GOT3 (cell line): ENCODE results near the gene MAP7.

ENCODE experiments used
- DNase-seq: peaks from one replicate; lab custom pipeline; 2025; ENCODE audit warnings: mixed read lengths; lab: John Stamatoyannopoulos, UW

The MAP7 gene

DNA sequence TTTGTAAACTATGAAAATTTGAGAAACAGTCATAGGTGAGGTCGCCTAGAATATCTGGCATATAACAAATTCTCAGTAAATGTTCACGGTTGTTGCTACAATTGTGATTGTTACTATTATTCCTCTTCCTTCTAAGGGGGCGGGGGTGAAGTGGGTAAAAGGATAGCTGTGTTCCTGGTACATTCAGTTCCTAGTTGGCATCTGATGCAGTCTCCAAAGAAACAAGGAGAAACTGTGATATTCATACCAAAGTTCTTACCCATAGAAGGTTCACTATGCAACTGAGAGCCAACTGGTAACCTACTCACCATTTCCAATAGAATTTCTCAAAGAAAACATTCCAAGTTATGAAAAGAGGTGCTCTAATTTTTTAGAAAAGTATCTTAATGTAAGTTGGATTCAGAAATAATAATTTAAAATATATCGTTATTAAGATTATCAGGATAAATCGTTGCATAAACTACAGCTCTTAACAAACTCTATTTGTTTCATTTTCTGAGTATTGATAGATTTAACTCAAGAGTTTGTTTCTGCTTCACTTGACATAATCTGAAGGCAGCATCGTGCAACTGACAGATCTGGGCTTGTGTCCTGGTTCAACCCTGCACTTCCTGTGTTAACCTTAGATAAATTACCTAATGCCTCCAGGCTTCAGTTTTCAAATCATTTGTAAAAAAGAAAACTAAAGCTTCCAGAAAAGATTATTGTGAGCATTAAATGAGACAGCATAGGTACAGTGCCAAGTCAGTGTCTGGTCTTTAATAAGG lies 13.3 kb upstream of the MAP7 start:
- DNase-seq, result no peak

DNA sequence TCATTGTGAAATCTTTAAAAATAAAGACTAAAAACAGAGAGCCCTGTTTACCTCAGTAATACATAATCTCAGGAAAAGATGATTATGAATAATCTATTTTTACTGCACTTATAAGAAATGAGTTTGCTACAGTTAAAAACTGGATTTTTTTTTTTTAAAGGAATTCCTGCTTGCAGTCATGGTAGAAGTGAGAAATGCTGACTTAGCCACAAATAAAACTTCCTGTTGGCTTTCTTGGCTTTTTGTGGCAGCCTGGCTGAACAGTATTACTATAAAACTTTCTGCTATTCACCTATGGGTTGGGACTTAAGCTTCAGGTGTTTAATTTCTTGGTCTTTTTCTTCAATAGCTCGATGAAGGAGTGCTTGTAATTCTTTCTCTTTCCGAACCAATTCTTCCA lies 12.0 kb upstream of the MAP7 start:
- DNase-seq, result no peak

DNA sequence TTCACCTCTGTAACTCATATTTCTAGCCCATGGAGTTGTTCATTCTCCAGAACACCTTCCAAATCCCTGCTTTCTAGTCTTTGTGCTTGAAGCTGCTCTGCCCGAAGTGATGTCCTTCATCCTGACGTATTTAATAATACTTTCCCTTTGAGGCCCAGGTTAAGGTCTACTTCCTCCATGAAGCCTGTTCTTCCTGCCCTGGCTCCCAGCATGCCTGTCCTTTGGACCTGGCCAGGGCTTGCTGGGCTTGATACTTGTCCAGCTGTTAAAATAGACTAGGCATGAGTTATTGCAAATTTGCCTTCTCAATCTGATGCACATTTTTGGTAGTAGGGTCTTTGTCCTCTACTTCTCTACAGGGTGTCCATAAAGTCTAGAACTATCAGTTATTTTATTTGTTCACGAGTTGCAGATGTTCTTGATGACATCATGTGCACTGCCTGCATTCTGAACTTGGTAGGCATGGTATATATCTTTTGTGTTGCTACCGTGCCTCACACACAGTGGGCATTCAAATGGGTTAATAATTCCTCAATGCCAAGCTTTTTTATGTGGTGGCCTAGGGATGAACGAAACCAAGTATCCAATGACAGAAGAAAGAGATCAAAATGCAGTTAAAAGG lies 3.1 kb upstream of the MAP7 start:
- DNase-seq, result no peak

DNA sequence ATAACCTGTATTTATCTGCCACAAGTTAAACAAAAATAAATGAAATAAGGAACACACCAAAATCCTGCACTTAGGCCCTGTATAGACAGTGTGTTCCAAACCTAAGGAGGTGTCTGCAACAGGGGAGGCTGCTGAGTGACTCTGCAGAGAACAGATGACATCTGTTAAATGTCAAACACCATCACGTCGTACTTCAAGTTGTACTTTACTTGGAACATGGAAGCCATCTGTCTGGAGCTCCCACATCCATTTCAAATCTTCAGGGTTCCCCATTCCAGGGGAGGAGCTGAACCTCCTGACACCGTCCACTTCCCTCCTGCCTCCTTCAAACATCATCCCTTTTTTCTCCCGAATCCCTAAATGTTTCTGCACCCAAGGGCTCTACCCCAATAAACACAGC lies 1.8 kb upstream of the MAP7 start:
- DNase-seq, result no peak

DNA sequence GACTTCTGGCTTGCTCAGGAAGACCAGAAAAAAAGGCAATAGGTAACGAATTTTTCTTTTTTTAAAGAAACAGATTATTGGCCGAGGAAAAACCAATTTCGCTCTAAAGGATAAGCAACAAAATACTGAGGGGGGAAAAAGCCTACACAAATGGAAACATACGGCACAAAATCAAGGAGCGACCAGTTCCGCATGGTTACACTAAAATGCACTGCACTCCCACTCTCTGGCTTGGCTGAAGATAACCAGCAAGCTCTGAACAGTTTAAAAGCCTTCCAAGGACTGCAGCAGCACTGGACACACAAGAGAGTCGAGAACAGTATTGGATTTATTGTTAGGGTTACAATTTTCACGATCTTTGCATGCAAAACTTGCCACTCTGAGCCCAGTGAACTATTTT lies 881 bp upstream of the MAP7 start:
- no peak for DNase-seq

DNA sequence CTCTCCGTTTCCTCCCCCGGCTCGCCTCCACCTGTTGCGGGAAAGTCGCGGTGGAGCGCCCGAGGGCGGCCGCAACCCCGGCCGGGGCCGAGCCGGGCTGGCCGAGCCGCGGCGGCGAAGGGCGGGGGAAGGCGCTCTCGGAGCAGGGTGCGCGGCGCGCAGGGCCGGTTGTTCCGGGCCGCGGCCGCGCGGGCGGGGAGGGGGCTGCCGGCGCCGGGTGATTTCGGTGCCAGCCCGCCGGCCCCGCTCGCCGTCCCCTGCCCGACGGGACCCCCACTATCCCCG lies 235 bp downstream of the MAP7 start:
- no peak for DNase-seq

DNA sequence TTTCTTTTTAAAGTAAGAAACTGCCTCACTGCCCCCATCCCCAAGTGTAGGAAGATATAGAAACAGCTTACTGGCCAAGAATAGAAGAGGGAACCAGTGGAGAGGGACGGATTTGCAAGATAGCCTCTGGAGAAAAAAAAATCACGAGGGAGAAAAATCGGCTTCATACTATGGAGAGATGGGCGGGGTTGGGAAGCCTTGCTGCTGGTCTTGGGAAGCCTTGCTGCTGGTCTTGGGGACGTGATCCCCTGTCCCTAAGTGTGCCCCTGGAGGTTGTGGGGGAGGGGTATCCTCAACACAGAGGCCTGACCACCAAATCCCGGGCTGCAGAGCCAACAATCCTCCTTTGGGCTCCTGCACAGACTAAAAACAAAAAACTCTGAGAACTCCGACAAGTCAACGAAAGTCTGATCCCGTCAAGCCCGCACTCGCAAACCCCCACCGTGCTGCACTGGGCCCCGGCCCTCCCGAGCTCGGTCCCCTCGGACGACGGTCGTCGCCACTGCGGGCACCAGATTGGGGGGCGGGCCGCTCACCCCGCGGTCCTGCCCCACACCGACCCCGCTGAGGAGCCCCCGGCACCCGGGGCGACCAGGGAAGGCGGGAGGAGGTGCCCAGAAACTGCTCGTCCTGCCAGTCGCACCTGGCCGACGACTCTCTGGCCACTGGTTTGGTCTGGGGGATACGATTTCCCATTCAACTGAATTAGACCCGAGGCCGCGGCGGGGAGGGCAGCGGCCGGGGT lies 750 bp downstream of the MAP7 start:
- no peak for DNase-seq

DNA sequence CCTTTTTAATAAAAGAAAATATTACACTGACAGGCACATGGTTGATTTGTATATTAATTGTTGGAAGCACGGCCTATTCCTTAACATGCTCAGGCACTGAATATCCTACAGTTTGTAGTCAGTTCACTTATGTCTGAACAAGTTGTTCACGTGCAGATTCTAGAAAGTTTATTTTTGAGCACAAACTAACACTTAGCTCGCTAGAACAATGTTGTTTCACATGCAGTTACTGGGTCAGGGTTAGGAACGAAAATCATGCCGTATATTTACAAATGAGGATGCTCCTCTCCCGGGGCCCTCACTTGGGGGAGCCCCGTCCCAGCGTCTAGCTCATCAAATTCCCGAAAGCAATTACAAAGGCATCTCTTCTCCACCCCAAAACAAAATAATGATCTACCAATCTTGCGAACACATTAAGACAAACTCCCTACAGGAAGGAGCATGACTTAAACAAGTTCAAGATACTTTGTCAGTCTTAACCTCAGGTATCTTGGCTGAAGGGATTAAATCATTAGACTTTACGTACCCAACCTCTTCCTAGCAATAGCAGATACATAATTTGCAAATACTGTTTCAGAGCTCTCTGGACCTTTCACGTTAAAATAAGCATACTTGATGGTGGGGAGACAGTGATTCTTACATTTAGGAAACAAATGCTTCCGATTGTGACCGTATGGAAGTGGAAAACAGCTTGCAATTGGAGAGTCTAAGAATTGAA lies 1.5 kb downstream of the MAP7 start:
- DNase-seq, result no peak

DNA sequence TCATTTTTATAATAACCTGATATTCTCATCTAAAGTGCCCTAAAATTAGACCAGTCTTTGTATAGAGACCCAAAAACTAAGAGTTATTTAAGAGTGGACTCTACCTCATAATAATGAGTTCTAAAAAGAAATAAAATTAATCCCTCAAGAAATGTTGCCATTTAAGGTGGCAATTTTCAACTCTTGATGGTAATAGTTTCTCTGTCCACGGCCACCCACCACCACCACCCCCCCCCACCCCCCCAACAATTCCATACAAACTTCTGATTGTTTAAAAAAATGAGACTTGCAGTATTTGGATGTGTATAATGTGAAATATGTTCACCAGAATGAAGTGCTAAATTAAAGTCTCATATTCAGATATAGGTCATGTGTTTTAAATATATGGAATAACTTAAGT lies 2.4 kb downstream of the MAP7 start:
- DNase-seq, result no peak

DNA sequence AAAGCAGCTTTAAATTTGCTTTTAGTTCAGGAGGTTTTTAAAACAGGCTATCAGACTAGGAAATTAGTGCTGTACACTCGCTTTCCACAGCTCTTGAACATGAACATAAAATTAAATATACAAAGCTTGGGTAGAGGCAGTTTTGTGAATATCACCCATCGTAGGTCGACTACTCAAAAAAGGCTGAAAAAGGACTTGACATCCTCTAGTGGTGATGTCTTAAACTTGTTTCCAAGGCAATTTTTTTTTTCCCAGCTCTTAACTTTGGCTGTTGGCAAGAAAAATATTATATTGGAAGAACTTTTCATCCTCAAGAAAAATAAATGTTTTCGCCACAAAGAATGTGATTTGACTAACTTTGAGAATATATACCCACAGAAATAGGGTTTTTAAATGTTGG lies 2.9 kb downstream of the MAP7 start:
- no peak for DNase-seq

DNA sequence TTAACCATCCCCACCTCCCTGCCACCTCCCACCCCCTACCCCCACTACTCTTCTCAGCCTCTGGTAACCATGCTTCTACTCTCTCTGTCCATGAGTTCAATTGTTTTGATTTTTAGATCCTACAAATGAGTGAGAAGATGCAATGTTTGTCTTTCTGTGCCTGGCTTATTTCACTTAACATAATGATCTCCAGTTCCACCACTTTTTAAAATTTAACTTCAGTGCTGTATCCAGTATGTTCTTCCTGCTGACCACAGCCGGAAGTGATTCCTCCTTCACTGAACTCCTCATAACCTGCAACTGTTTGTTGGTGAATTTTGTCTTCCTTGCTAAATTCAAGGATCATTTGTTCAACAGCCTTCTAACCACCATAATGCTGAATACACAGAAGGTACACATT lies 3.9 kb downstream of the MAP7 start:
- no peak for DNase-seq

DNA sequence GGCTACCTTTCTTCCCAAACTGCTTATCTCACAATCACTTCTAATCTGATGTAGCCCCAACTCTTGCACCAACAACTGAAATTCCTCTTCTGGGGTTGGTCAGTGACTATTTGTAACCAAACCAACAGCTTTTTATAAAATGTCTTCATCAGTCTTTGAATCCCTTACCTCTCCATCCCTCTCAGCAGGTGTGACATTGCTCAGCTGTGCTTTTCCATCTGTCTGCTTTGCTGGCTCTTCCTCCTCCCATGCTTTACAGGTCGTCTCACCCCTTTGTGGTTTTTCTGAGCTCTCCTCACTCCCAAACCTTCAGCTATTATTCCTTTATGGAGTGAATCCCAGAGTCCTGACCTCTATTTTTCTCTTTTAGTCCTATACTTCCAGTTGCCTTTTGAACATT lies 5.9 kb downstream of the MAP7 start:
- no peak for DNase-seq

DNA sequence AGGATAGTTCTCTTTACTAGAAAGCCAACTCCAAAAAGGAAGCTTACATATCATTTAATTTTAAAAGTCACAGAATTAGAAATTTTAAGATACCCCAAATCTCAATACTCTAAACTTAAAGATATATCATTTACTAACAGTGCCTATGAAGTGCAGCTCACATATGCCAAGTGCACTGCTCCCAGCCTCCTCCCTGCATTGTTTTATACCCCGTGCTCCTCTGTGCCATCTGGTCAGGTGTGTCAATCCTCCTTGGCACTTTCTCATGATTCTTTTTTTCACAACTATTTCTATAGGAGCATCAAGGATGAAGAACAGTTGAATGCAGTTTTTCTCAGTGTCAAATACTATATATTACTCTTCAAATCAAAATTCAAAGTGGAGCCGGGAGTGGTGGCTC lies 8.8 kb downstream of the MAP7 start:
- DNase-seq, result no peak

DNA sequence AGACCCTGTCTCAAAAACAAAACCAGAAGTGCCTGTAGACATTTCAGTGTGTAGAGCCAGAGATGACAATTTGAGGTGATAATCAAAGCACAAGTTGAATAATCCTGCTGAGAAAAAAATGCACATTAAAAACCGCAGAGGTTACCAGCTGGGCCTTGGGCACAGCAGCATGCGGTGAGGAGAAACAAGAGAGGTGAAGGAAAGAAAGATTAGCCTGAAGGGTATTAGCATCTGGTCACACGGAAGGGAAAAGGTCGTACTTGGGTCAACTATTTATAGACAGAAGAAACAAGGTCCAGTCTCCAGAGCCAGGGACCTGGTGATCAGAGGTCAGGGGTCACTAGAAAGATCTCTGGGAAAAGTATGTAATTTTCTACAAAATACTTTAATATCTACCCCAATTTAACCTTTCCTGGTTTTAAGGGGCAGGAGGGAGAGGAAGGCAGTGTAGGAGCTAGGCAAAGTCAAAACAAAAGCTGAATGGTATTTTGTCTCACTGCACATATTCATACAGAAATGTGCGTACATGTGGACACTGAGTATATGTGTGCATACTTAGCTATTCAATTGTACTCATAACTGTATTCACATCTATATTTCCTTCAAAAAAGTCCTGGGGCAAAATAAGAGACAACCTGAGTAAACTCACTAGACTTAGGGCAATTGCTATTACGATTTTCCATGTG lies 10.1 kb downstream of the MAP7 start:
- DNase-seq, result no peak

DNA sequence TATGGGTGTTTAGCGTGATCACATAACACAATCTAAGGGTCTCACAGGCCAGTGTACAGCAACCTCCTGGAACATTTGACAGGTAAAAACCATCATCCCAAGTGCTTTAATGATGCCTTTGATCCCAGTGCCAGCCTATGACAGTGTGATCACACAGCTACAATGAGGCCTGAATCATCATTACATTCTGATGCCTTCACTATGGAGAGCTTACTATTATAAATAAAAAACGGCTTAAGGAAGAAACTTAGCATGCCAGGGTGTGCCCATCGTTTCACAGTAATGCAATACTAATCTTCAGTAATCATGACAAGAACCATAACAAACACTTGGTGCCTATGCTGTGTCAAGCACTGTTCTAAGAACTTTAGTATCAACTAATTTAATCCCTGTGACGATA lies 11.4 kb downstream of the MAP7 start:
- DNase-seq, result no peak

DNA sequence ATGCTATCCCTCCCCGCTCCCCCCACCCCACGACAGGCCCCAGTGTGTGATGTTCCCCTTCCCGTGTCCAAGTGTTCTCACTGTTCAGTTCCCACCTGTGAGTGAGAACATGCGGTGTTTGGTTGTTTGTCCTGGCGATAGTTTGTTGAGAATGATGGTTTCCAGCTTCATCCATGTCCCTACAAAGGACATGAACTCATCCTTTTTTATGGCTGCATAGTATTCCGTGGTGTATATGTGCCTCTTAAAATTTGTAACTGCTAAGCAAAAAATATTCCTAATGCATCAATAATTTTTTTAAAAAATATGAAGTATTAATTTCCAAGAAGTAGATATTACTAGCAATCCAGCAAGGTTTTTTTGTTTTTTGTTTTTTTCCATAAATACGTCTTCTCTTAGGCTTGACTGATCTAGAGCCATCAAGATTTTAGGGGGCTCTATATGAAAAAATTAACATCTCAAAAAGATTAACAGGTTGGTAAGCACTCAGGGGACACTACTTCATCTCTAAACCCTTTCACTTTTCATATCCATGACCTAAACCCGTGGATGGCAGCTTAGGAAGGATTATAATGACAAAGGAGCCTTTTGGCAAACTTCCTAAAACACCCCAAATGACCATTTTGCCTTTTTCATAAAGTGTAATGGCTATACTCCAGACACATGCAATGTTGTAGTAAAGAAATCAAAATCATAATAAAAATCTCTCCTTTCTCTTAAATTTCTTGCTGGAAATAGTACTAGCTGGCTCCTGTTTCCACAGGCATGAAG lies 14.2 kb downstream of the MAP7 start:
- DNase-seq, result no peak

DNA sequence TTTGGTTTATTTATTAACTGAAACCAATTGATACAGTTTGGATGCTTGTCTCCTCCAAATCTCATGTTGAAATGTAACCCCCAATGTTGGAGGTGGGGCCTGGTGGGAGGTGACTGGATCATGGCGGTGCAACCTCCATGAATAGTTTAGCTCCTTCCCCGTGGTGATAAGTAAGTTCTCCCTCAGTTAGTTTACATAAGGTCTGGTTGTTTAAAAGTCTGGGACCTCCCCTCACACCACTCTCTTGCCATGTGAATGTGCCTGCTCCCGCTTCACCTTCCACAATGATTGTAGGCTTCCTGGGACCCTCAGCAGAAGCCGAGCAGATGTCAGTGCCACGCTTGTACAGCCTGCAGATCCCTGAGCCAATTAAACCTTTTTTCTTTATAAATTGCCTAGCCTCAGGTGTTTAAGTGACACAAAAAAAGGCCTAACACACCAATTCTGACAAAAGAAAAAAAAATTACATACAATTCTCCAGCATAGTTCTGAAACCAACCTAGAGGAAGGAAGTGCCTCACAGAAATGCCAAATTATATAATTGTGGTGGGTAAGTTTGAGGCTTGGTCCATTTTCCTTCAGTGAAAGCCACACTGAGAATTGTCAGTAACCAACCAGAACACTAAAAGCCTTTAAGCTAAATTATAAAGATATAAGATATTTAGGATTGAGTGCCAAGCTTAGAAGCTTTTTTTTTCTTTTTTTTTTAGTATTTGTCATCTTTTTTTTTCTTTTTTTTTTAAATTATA lies 15.0 kb downstream of the MAP7 start:
- no peak for DNase-seq

DNA sequence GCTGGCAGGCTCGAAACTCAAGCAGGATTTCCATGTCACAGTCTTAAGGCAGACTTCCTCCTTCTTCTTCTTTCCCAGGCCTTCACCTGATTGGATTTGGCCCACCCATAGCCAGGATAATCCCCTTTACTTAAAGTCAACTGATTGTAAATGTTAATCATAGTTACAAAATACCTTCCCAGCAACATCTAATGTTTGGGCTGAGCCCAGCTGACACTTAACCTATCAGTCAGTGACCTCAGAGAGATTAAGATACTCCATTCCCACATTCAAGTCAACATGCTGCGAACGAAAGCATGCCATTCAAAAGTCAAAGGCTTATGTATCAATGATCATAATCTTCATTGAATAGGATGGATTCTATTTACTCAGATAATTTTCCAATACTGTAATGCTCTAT lies 16.0 kb downstream of the MAP7 start:
- DNase-seq, result no peak

DNA sequence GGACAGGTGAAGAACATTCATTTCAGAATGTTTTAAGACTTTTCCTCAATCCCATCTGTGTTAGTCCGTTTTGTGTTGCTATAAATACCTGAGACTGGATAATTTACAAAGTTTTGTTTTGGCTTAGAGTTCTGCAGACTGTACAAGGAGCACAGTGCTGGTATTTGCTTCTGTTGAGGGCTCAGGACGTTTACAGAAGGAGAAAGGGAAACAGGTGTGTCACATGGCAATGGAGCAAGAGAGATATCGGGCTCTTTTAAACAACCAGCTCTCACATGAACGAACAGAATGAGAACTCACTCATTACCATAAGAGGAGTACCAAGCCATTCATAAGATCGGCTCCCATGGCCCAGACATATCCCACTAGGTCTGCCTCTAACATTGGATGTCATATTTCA lies 16.7 kb downstream of the MAP7 start:
- DNase-seq, result no peak

DNA sequence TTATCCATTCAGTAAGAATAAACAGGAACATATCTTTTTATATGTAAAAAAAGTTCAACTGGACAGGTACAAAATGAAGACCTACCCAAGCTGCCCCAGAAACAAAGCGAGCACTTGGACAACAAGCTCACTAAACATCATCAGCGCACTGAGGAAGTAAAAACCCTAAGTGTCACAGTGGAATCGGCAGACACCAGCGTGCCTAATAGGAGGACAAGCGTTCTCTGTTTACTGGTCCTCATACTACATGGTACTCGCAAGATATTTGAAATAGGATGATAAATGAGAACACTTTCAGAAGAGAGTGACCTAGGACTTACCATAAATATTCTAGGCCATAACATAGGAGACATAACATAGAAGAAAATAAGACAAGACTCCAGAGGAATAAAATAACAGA lies 18.2 kb downstream of the MAP7 start:
- no peak for DNase-seq

DNA sequence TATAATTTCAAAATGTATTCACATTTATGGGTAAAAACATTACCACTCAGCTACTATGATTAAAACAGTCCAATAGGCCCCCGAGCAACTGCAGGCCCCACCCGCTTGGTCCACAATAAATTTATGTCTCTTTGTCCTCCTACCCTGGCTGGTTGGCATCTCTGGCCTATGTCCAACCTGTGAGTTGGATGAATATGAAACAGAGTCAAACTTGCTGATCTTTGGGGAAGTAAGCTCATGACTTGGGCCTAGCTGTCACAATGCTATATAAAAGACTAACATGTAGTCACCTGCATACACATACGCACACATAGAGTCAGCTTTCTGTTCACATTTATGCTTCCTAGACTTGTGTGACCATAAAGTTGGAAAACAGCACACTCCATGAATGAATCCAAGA lies 20.5 kb downstream of the MAP7 start:
- no peak for DNase-seq
